ENCODE data around the gene NCOA6. TPM values are rescaled to one million over a fixed set of nuclear protein-coding genes. Genes with fewer than 3 reads are reported as not detected.

Gene NCOA6
- polyA plus RNA-seq, 10 donors = 21.0 to 33.0 (median 25.9) TPM

Other genes starting within 250 kb of the NCOA6 start
- 10 to 100 TPM; 19.7 to 25.8 (median 23.9) TPM for gene PIGU, start 148.6 kb downstream of the NCOA6 start, polyA plus RNA-seq (ENCODE audit: insufficient read length in 10 of 10)
- 10 to 100 TPM in 3 of 10 donors, 1 to 10 TPM in 7; 7.6 to 11.5 (median 9.1) TPM for gene TP53INP2, start 121.3 kb downstream of the NCOA6 start, polyA plus RNA-seq (ENCODE audit: insufficient read length in 10 of 10)
- gene GGT7, start 47.2 kb upstream of the NCOA6 start, polyA plus RNA-seq (ENCODE audit: insufficient read length in 10 of 10) = 10 to 100 TPM; 10.8 to 26.1 (median 16.2) TPM
- gene ACSS2, start 51.0 kb upstream of the NCOA6 start, polyA plus RNA-seq (ENCODE audit: insufficient read length in 10 of 10) = 10 to 100 TPM; 40.4 to 65.1 (median 49.6) TPM
- gene GSS, start 130.2 kb upstream of the NCOA6 start, polyA plus RNA-seq (ENCODE audit: insufficient read length in 10 of 10) = 10 to 100 TPM; 22.5 to 34.4 (median 28.2) TPM
- gene MYH7B, start 130.2 kb upstream of the NCOA6 start, polyA plus RNA-seq (ENCODE audit: insufficient read length in 10 of 10) = 100 to 1,000 TPM in 1 of 10 donors, 10 to 100 TPM in 9; 18.4 to 132 (median 74.6) TPM

All from muscle of back (tissue), 10 donors.